HG03558 (cell line): ENCODE data around the gene ATAD3A.

Experiments used
- ATAC-seq: cut with Tn5 transposase; IDR thresholded peaks from one replicate; pipeline ENCODE4 v1.9.1; 2021; ENCODE audit warnings: moderate number of reproducible peaks; ENCODE audit not compliant: unreplicated experiment; ENCODE audit errors: extremely low read depth

Gene ATAD3A

DNA sequence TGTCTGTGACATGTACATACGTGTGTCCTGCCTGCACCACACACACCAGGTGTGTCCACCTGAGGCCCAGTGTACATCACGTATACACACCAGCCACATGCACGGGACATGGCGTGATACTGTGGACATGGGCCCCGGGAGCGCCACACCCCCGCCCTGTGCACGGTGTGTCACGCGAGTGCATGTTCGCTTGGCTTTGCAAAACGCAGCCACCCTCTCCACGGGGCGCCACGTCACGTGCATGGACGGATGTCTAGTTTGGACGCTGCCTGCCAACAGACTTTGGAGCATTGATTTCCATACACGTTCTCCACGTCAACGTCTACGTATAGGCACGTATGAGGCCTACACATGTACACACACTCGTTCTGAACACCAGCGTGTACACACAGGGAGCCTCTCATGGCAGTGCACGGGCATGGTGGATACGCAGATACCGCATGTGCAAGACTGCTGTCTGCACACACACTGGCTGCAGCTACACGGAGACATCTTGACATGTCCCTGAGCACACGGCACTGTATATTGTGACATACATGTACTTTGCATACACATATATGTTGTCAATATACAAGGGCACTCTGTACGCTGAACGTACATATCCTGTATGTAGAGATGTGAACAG, 25.8 kb downstream of the ATAD3A start:
- ATAC-seq: no peak

DNA sequence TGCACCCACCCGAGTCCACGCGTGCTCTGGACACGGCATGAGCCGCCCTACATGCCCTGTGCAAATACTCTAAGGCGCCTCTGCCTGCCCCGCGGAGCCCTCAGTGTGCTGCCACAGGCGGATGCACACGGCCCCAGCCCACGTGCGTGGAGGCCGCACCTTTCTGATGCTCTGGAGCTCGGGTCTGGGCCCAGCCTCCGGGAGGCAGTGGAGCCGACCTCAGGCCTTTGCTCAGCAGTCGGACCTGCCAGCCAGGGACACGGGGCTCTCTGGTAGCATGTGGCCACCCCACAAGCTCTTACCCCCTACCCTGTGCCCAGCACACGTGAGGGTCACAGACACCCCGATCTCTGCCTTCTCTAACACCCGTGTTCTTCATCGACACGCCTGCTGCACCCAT, 26.4 kb downstream of the ATAD3A start:
- ATAC-seq: no peak

DNA sequence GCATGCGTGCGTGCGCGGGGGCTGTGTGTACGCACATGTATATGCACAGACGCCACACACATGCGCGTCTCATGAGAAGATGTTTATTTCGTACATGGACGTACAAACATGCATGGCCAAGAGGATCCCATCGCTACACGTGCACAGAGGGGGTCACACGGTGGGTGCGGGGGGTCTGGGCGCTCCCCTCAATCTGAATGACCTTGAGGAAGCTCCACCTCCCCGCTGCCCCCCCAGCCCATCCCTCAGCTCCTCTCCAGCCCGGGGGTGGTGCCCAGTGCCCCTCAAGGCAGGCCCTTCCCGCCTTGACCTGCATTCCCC, 27.0 kb downstream of the ATAD3A start:
- no peak for ATAC-seq

DNA sequence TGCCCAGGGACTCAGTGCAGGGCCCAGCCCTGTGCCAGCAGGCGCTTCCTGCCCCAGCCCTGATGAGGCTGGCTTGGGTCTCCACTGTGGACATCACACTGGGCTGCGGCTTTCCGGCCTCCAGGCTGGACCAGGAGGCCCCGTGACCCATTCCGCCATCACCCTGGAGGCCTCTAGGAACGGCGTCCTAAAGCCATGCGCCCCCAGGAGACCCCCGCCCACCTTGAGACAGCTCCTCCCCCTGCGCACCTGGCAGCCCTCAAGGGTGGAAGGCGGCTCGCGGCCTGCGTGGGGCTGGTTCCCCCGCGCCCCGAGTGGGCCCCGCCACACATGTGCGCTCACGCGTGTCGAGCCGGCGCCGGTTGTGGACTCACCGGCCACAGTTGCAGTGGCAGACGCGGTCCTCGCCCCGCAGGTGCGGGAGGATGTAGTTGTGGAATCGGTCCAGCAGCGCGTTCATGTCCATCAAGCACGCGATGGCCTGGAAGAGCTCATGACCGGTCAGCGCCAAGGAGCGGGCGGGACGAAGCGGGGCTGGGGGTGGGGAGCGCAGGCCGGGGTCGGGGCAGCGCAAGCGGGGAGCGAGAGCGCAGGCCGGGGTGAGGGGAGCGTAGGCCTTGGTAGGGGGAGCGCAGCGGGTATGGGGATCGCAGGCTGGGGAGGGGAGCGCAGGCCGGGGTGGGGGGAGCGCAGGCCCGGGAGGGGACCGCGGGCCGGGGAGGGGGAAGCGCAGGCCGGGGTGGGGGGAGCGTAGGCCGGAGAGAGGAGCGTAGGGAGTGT, 27.5 kb downstream of the ATAD3A start:
- no peak for ATAC-seq

DNA sequence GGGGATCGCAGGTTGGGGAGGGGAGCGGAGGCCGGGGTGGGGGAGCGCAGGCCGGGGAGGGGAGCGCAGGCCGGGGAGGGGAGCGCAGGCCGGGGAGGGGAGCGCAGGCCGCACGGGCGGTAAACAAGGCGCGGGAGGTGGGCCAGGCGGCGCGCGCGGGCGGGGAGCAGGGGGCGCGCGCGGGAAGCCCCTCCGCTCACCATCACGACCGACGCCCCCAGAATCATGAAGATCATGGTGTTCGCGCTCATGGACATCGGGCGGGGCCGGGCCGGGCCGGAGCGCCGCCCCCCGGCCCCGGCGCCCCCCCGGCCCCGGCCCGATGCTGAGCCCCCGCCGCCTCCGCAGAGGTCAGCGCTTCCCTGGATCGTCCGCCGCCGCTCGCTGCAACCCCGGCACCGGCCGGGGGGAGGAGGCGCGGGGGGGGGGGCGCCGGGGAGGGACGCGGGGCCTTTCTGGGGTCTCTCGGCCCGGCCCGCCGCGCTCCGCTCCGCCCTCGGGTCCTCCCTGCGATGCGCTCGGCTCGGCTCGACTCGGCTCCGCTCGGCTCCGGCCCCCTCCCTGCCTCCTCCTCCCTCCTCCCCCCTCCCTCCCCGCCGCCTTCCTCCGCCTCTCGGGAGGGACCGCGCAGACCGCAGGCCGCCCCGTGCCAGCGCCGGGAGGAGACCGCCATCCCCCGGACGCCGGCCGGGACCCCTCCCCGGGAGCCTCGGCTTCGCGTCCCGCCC, 28.3 kb downstream of the ATAD3A start, which contains the start of gene TMEM240:
Gene TMEM240 (minus strand): TSS at position 535 of the 728 bp plus-strand sequence. CDS start 278 bp downstream, at position 257.
- no peak for ATAC-seq

DNA sequence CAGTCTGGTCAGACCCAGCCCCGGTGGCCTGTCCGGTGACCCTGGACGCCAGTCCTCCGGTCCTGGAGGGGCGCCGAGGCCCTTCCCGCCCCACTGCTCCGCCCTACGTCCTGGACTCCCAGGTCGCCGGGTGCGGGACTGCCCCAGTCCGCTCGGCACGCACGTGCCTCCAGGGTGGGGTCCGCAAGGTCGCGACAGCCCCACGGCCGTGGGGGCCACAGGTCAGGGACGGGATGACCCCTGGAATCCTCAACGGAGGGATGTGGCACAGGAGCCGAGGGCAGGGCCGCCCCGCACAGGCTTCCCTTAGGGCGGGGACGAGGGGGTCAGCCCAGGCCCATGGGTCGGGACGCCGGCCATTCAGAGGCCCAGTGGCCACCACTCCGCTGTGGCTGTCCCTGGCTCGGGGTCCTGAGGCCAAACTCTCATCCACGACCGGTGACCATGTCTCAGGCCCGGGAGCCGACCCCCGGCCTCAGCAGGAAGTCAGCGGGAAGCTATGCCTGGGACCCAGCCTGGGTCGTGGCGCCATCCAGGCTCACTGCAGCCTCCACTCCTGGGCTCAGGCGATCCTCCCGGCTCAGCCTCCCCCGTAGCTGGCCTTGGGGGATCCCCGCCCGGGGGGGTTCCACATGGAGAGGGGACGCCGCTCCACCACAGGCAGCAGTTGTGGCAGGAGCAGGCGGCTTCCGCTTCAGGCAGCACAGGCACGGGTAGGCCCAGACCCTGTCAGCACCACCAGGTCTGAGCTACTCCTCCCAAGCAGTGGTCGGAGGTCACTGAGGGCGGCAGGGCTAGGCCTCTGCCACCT, 29.1 kb downstream of the ATAD3A start:
- ATAC-seq: no peak

DNA sequence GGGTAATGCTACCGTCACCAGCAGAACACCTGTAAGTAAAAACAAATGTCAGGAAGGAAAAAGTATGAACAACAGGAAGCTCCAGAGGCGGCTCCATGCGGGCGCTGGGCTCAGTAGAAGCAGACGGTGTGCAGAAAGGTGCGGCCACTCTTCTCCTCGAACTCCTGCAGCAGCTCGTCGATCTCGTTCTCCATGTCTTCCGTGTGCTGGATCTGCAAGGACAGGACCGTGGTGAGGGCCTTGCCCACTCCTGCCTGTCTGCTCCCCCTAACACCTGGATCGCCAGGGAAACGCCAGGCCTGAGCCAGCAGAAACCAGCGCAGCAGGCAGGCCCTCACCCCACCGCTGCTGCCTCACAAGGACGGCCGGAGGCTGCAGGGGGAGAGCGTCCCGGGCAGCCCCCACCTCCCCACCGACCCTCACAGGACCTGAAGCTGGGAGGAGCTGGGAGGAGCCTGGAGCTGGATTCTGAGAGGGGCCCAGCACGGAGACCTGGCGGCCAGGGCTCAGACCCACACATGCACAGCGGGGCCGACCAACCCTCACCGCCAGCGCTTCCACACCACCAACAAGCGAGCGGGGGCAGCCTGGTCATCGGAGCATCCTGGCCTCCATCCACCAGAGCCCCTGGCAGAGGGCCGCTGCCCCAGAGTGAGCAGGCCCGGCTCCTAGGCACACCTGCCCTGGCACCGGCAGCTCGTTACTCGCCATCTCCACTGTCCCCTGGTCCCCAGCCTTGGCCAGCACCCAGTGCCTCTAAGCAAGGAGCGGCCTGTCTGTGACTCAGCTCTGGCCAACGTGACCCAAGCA, 30.2 kb downstream of the ATAD3A start:
- ATAC-seq: no peak

DNA sequence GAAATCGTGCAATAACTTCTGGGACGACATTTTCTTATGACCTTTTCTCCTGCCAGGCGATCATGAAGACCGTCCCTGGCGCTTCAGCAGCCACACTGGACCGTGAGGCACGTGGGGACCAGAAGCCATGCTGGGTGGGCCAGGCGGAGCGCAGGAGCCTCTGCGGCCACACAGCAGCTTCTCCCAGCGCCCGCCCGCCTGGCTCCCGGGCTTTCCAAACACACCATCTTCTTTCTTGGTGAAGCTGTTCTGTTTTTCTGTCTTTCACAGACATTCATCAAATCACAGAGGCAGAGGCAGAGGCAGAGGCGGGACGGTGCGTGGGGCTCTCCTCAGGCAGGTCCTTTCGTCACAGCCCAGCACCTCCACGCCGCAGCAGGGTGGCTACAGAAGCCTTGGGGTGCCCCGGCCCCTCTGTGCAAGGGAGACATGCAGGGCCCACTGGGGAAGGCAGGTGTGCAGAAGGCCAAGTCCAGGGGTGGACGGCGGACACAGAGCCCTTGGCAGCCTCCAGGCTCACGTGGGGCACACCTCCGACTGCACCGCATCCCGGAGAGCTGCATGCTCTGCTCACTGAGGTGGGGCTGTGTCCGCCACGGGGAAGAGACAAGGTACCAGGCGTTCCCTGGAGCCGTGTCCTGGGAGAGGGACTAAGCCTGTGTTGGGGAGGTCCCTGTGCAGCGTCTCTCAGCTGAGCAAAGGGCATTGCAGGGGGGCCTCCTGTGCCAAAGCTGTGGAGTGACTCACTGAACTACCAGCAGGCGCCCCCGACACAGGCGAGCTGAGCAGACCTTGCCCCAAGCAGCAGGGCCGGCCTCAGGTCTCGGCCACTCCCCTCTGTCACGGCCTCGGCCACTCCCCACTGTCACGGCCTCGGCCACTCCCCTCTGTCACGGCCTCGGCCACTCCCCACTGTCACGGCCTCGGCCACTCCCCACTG, 31.1 kb downstream of the ATAD3A start:
- no peak for ATAC-seq

DNA sequence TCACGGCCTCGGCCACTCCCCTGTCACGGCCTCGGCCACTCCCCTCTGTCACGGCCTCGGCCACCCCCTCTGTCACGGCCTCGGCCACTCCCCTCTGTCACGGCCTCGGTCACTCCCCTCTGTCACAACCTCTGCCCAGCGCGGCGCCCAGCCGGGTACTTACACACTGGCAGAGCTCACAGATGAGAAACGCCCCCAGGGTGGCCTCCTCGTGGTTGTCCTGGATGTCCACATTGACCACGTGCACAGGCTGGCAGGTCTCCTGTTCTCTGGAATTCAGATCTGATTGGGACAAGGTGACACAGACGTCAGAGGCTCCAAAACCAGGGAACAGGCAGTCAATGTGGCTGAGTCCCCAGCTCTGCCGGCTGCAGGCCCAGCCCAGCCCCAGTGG, 31.7 kb downstream of the ATAD3A start:
- ATAC-seq: no peak

DNA sequence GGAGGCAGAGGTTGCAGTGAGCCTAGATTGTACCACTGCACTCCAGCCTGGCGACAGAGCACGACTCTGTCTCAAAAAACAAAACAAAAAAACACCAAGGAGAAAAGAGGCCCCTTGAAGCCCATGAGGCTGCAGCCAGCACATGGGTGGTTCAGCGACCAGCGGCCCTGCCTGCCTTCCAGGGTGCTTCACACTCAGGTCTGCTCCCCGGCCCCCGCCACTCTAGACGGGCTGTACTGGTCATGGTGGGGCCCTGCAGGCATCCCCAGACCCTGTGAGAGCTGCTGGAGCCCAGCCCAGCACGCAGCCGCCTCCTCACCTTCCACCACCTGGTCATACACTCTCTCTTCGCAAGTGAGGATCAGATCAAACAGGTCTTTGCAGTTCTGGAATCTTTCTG, 32.6 kb downstream of the ATAD3A start:
- ATAC-seq: no peak

DNA sequence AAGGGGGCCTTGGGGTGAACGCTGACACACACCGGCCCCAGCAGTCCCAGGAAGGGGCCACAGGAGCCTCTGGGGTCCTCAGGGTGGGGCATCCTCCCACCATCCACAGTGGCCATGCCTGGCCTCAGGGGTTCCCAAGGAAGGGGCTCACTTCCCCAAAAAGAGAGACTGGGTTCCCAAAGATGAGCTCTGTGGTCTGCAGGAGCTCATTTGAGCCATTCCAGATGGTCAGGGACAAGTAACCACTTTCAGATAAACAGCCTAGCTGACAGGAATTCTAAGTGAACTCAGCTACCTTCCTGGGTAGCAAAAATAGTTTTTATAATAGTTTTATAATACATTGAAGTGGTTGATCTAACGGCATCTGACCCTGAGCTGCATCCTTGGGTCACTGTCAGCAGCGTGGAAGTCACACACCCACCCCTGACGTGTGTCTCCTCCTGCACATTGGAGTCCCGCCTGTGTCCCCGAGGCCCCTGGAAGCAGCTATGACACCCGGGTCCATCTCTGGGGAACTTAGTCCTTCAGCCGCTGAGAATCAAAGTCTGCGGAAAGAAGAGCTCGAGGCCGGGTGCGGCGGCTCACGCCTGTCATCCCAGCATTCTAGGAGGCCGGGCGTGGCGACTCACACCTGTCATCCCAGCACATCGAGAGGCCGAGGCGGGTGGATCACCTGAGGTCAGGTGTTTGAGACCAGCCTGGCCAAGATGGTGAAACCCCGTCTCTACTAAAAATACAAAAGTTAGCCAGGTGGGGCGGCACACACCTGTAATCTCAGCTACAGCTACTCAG, 34.2 kb downstream of the ATAD3A start:
- ATAC-seq: no peak

DNA sequence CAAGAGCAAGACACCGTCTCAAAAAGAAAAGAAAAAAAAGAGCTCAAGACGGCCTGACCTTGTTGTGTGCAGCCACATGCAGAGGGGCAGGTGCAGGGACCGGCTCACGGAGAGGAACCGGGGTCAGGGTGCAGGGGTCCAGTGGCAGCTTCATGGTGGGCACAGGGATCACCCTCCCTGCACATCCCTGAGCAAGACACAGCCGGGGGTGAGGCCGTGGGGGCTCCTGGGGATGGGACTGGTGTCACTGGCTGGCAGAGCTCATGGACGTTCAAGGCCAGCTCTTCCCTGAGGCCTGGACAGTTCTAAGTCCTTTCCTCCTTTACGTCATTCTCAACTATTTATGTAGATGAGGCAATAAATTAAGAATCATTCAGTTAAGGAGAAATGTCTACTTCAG, 35.0 kb downstream of the ATAD3A start:
- ATAC-seq: no peak

DNA sequence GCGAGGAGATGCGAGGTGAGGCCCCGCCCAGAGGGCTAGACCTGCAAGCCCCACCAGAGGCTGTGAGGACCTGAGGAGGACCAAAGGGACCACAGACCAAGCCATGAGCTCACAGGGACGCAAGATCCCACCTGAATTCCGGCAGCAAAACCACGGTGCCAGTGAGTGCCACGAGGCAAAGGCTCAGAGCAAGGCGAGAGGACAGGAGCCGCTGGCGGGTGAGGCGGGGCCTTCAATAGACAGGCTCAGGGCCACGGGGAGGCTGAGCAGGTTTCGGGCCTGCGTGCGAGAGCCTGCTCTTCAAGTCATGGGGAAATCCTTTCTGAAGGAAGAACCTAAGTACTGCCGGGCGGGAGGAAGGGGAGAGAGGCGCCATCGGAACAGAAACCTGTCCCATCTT, 35.5 kb downstream of the ATAD3A start:
- no peak for ATAC-seq

DNA sequence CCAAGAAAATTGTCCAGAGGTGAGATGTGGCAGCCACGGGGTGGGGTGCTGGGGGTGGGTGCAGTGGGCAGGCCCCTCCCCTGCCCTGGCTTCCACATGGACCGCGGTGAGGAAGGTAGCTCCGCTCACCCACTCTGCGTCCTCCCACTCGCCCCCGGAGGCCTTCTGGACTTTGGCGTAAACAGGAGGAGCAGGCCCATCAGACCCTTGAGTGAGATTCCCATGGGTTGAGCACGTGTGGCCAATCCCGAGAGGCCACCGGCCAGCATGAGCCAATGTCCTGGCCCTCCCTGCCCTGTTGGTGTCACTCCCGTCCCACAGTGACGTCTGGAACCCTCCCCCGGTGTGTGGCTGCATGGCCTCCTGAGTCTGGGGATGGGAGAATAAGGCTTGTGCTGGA, 36.6 kb downstream of the ATAD3A start:
- ATAC-seq: no peak

DNA sequence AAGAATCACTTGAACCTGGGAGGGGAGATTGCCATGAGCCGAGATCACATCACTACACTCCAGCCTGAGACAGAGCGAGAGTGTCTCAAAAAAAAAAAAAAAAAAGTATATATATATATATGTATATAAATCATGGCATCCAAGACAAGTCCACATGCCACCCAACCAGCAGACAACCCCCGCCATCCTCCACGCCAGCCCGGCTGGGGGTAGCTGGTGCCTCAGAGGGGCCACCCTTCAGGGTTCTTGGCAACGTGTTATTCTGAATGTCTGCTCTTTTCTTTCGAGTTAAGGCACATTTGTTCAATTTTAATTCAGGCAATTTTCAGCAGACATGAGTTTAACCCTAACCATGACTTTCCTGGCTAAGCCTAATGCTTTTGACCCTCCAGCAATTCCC, 38.1 kb downstream of the ATAD3A start:
- ATAC-seq: no peak

DNA sequence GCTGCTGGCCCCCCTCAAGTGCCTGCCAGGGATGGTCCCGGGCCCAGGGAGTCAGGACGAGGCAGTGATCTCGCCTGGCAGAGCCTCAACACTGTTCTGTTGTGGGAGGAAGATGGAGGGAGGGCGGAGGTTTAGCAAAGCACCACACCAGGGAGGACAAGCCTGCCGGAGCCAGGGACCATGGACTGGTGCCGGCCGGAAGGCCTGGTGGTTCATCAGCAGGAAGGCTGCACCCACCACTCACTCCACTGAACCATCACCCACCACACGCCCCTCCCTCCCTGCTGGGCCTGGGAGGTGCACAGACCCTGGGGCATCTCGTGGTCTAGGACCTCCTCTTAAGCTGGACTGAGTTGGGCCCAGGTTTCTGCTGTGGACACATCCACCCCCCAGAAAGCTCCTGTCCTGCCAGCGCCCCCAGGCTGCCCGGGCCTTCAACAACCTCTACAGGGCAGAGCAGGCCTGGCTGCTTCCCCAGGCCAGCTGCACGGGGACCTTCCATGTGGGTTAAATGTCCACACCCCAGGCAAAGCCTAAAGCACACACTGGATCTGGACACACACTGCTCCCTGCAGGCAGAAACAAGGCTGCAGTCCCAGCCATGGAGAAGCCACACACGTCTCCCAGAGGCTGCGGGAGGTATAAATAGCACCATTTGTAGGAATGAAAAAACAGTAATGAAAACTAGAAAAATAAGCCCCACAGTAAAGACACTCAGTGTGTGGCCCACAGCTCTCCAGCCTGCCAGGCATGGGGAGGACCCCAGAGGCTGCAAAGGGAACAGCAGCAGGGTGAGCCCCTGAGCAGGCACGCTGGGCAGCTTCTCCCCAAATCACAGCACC, 38.9 kb downstream of the ATAD3A start:
- ATAC-seq: no peak
